GM12878 (cell line): Measurements from ENCODE around the gene ZNF581. TPM values are rescaled to one million over a fixed set of nuclear protein-coding genes. Genes with fewer than 3 reads are reported as not detected.

Experiments
- ATAC-seq: fragments of 200-7000 bp; cut with Tn5 transposase; 3 replicates; pipeline ENCODE4 v1.9.1; 2020; ENCODE audit warnings: mild to moderate bottlenecking, moderate library complexity
- BruUV-seq: library from RNA; stranded (reverse); fragments of 400-500 nt; replicated peaks from 2 replicates; lab custom pipeline; 2021; lab: Mats Ljungman, UMichigan
- CTCF ChIA-PET: fragments of 300-600 bp; sonication (Branson Sonifier 250); formaldehyde crosslinking; extraction: SDS; loops from one replicate; lab custom pipeline; 2021; ENCODE audit warnings: inconsistent platforms; lab: Yijun Ruan, JAX
- POLR2A ChIA-PET: fragments of 350-600 bp; formaldehyde crosslinking; extraction: SDS; loops from one replicate; lab custom pipeline; 2021; ENCODE audit warnings: inconsistent platforms; lab: Charles Lee
- RAD21 ChIA-PET: fragments of 300-600 bp; sonication (Branson Sonifier 250); formaldehyde crosslinking; loops from one replicate; lab custom pipeline; 2023; ENCODE audit warnings: antibody characterized with exemption; ENCODE audit not compliant: unreplicated experiment; lab: Charles Lee
- SMC1A ChIA-PET: fragments of 300-600 bp; sonication (Branson Sonifier 250); formaldehyde crosslinking; loops from one replicate; lab custom pipeline; 2023; ENCODE audit not compliant: unreplicated experiment, uncharacterized antibody; lab: Charles Lee
- DNase-seq: peaks from one replicate; pipeline ENCODE4 v3.0.0-alpha.2; 2011; ENCODE audit warnings: low read depth, low spot score
- FAIRE-seq: peaks from 3 replicates; lab custom pipeline; 2011; peaks lifted over from hg19 to GRCh38; lab: Jason Lieb, UNC
- H2AFZ ChIP-seq: 2 replicates; pipeline ENCODE4 v1.6.0; 2011; ENCODE audit warnings: low read depth, low read length, control low read depth; ENCODE audit not compliant: control insufficient read depth
- H3K27ac ChIP-seq: 2 replicates; pipeline ENCODE4 v1.5.1; 2011; ENCODE audit warnings: control low read depth; ENCODE audit not compliant: control insufficient read depth, insufficient read depth
- H3K27me3 ChIP-seq, 2 experiments: replicated peaks in 1 of 2; 2 replicates each; pipeline versions ENCODE4 v1.6.0 to v1.6.1; 2011; ENCODE audit warnings: low read length in 1 of 2; ENCODE audit not compliant: control insufficient read depth in 2 of 2, insufficient read depth in 2 of 2
- H3K36me3 ChIP-seq, 2 experiments: 2 replicates each; pipeline ENCODE4 v1.5.1; 2011; ENCODE audit warnings: low read length in 1 of 2; ENCODE audit not compliant: control insufficient read depth in 2 of 2, insufficient read depth in 2 of 2
- H3K4me1 ChIP-seq: 2 replicates; pipeline ENCODE4 v1.6.1; 2011; ENCODE audit warnings: mild to moderate bottlenecking, low read length, moderate library complexity, mixed read lengths; ENCODE audit not compliant: control insufficient read depth, insufficient read depth
- H3K4me2 ChIP-seq: 2 replicates; pipeline ENCODE4 v1.6.0; 2011; ENCODE audit warnings: control low read depth; ENCODE audit not compliant: control insufficient read depth, insufficient read depth
- H3K4me3 ChIP-seq: fragments of 200-600 bp; sonication (generic); 2 replicates; pipeline ENCODE4 v1.5.1; 2016
- H3K79me2 ChIP-seq: 2 replicates; pipeline ENCODE4 v1.6.0; 2011; ENCODE audit warnings: low read length; ENCODE audit not compliant: control insufficient read depth, insufficient read depth
- H3K9ac ChIP-seq: 2 replicates; pipeline ENCODE4 v1.8.0; 2011; ENCODE audit warnings: low read length, control low read depth, mixed read lengths; ENCODE audit not compliant: control insufficient read depth, insufficient read depth
- H3K9me3 ChIP-seq: replicated peaks from 3 replicates; pipeline ENCODE4 v1.5.1; 2011; ENCODE audit warnings: mild to moderate bottlenecking, low read length; ENCODE audit not compliant: control insufficient read depth, insufficient read depth
- H4K20me1 ChIP-seq: 2 replicates; pipeline ENCODE4 v1.6.0; 2011; ENCODE audit not compliant: control insufficient read depth, insufficient read depth
- CTCF ChIP-seq, 3 experiments: IDR thresholded peaks in 2 of 3; conservative IDR thresholded peaks in 1 of 3; 2 replicates each; pipeline ENCODE4 v1.5.1; 2011; ENCODE audit warnings: low read depth in 3 of 3, low read length in 3 of 3, mild to moderate bottlenecking in 3 of 3, control low read depth in 2 of 3, moderate library complexity in 2 of 3, inconsistent platforms in 1 of 3, mixed read lengths in 1 of 3; ENCODE audit not compliant: control insufficient read depth in 2 of 3, insufficient read depth in 1 of 3; ENCODE audit errors: extremely low read depth in 1 of 3
- DPF2 ChIP-seq: fragments of 450-650 bp; IDR thresholded peaks from 2 replicates; pipeline ENCODE4 v1.6.1; 2017; ENCODE audit warnings: mild to moderate bottlenecking
- MLLT1 ChIP-seq: fragments of 450-650 bp; IDR thresholded peaks from 2 replicates; pipeline ENCODE4 v1.6.1; 2016; ENCODE audit warnings: mild to moderate bottlenecking
- MTA3 ChIP-seq: IDR thresholded peaks from 2 replicates; pipeline ENCODE4 v1.6.1; 2012; ENCODE audit warnings: low read length, inconsistent platforms, borderline replicate concordance
- MYC ChIP-seq: IDR thresholded peaks from 2 replicates; pipeline ENCODE4 v1.6.1; 2011; ENCODE audit warnings: mild to moderate bottlenecking, low read length, moderate library complexity, inconsistent platforms; ENCODE audit not compliant: insufficient read depth, insufficient replicate concordance, insufficient read length, severe bottlenecking
- RAD21 ChIP-seq: IDR thresholded peaks from 2 replicates; pipeline ENCODE4 v1.6.1; 2011; ENCODE audit warnings: mild to moderate bottlenecking, low read depth, low read length, moderate library complexity; ENCODE audit not compliant: insufficient read depth
- RUNX3 ChIP-seq: IDR thresholded peaks from 2 replicates; pipeline ENCODE4 v1.6.1; 2012; ENCODE audit warnings: low read length, inconsistent platforms
- TCF3 ChIP-seq: IDR thresholded peaks from 2 replicates; pipeline ENCODE4 v1.6.1; 2012; ENCODE audit warnings: low read depth, mild to moderate bottlenecking, low read length, borderline replicate concordance; ENCODE audit not compliant: insufficient read depth
- ZSCAN29 ChIP-seq: fragments of 450-650 bp; IDR thresholded peaks from 2 replicates; pipeline ENCODE4 v1.6.1; 2017; ENCODE audit warnings: mild to moderate bottlenecking, moderate library complexity
- WGBS: methylation state at CpG from one replicate; pipeline ENCODE4 v1.1.6; 2016; ENCODE audit warnings: low lambda C conversion rate; ENCODE audit not compliant: insufficient replicate concordance, insufficient coverage; ENCODE audit errors: missing lambda C conversion rate; 5-methylcytosine and 5-hydroxymethylcytosine counted together
- in situ Hi-C: fragments of 300-500 bp; cut with MboI; formaldehyde crosslinking; loops from 9 replicates; pipeline ENCODE4 v1.14.3; 2018; ENCODE audit warnings: mixed read lengths
- intact Hi-C: fragments of 100-400 bp; cut with micrococcal nuclease; formaldehyde crosslinking; loops from one replicate; pipeline ENCODE4 v1.14.2; 2022; ENCODE audit not compliant: unreplicated experiment
- polyA plus RNA-seq, 11 experiments: library from polyadenylated mRNA; depleted of rRNA in 4 of 11; unstranded in 6 of 11; stranded (reverse) in 5 of 11; fragments of >200 nt; fragmentation: Nextera tagmentation in 4 of 11; fragmentation: Illumina TruSeq in 1 of 11; extraction: Ambion mirVana in 4 of 11; extraction: Trizol in 1 of 11; gene quantifications; 1 replicate in 1 of 11; 2 replicates in 10 of 11; pipeline versions ENCODE4 v1.2.1 to v1.2.3, GENCODE V29; 2011 to 2016; ENCODE audit warnings: inconsistent platforms in 2 of 11, missing spikeins in 2 of 11, low read depth in 1 of 11
- total RNA-seq, 4 experiments: library from RNA; depleted of rRNA in 3 of 4; stranded (reverse); fragments of >200 nt in 3 of 4; fragmentation: Illumina TruSeq in 1 of 4; extraction: Trizol in 1 of 4; gene quantifications; 2 replicates each; pipeline versions ENCODE4 v1.2.1 to v1.2.3, GENCODE V29; 2013 to 2021
- TF ChIP-seq, protein P1 (sequence below): IDR thresholded peaks from 2 replicates; pipeline ENCODE4 v1.6.1; 2011; ENCODE audit warnings: borderline replicate concordance, low read depth, mild to moderate bottlenecking, moderate library complexity, mixed read lengths, low read length; ENCODE audit not compliant: insufficient read depth; ENCODE audit errors: extremely low read length
- TF ChIP-seq, protein P2 (sequence below): fragments of 450-650 bp; IDR thresholded peaks from 2 replicates; pipeline ENCODE4 v1.6.1; 2018; ENCODE audit warnings: mild to moderate bottlenecking, low read depth, moderate library complexity; ENCODE audit not compliant: partially characterized antibody
- TF ChIP-seq, protein P3 (sequence below): fragments of 450-650 bp; conservative IDR thresholded peaks from 2 replicates; pipeline ENCODE4 v1.6.1; 2017; ENCODE audit warnings: mild to moderate bottlenecking, moderate library complexity

ZNF581 gene
- total and polyA plus RNA-seq, 10 of the 15 experiments (the other 5 are each of a cell fraction or from before 2014, with no cell fraction given): 4.7 to 45.4 (median 22.2) TPM

GRCh38 chr19:55640043-55640576 is 3.3 kb upstream of the ZNF581 start:
- BruUV-seq: no TSS peak
- intact Hi-C loops: loop anchor here (5.0 kb wide), 2 partner anchors 37 to 38 kb away; partner anchors contain the start of genes EPN1 and ZNF524
- no peak for ATAC-seq
- FAIRE-seq: no peak
- Histone ChIP-seq H3K27me3 (no peaks in the 10 kb centered on the region), H2AFZ (peak overlapping the region; percentile 37; the same call in 1 of the 2 replicates), H3K79me2 (peaks cover 71% of the 10 kb centered on the region), H3K4me3 (peak overlapping the region; percentile 95), H3K9me3 (no peaks in the 10 kb centered on the region), H3K27ac (peak overlapping the region; percentile 64), H3K4me1 (peaks cover 41% of the 10 kb centered on the region), H3K9ac (peak overlapping the region; percentile 86), H3K4me2 (peak overlapping the region; percentile 83), H4K20me1 (no peaks in the 10 kb centered on the region), H3K36me3 (no peaks in the 10 kb centered on the region)
- WGBS: 42% methylated on average over 31 of the region's 38 CpGs
- DNase-seq: no peak
- in situ Hi-C loops: no loop called here
- ChIA-PET RAD21 (no interaction called here), POLR2A (interaction anchor here (1.5 to 2.1 kb wide), 2 partner anchors 10 to 34 kb away, joined by 3 to 5 read pairs; no protein-coding TSS in a partner anchor), SMC1A (no interaction called here), CTCF (interaction anchor here (0.7 to 1.9 kb wide), 3 partner anchors 14 to 172 kb away, joined by 3 to 8 read pairs (median 6); partner anchors contain the start of gene U2AF2)
- TF ChIP-seq TCF3 (peak; percentile 77; the same call in 1 of the 2 replicates), MLLT1 (0 out of 2 replicates have a peak, but pooled peaks have one; percentile 43), ZSCAN29 (no peak), RAD21 (0 out of 2 replicates have a peak, but pooled peaks have one; percentile 8), MYC (peak; percentile 26), RUNX3 (no peak), CTCF (IDR thresholded peaks at IDR 0.05 in 2 of 3, conservative IDR thresholded peaks at IDR 0.05 in 1 of 3; ENCODE audit: control insufficient read depth in 2 of 3, extremely low read depth in 1 of 3, insufficient read depth in 1 of 3, low read depth in 3 of 3, low read length in 3 of 3) (peak in 2 of 3 experiments; percentile 8 to 40; a peak in 4 of 6 replicates), DPF2 (no peak), MTA3 (no peak)
- TF ChIP-seq, protein P1, sequence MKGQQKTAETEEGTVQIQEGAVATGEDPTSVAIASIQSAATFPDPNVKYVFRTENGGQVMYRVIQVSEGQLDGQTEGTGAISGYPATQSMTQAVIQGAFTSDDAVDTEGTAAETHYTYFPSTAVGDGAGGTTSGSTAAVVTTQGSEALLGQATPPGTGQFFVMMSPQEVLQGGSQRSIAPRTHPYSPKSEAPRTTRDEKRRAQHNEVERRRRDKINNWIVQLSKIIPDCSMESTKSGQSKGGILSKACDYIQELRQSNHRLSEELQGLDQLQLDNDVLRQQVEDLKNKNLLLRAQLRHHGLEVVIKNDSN: peak; percentile 78
- TF ChIP-seq, protein P2, sequence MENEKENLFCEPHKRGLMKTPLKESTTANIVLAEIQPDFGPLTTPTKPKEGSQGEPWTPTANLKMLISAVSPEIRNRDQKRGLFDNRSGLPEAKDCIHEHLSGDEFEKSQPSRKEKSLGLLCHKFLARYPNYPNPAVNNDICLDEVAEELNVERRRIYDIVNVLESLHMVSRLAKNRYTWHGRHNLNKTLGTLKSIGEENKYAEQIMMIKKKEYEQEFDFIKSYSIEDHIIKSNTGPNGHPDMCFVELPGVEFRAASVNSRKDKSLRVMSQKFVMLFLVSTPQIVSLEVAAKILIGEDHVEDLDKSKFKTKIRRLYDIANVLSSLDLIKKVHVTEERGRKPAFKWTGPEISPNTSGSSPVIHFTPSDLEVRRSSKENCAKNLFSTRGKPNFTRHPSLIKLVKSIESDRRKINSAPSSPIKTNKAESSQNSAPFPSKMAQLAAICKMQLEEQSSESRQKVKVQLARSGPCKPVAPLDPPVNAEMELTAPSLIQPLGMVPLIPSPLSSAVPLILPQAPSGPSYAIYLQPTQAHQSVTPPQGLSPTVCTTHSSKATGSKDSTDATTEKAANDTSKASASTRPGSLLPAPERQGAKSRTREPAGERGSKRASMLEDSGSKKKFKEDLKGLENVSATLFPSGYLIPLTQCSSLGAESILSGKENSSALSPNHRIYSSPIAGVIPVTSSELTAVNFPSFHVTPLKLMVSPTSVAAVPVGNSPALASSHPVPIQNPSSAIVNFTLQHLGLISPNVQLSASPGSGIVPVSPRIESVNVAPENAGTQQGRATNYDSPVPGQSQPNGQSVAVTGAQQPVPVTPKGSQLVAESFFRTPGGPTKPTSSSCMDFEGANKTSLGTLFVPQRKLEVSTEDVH: no peak
- TF ChIP-seq, protein P3, sequence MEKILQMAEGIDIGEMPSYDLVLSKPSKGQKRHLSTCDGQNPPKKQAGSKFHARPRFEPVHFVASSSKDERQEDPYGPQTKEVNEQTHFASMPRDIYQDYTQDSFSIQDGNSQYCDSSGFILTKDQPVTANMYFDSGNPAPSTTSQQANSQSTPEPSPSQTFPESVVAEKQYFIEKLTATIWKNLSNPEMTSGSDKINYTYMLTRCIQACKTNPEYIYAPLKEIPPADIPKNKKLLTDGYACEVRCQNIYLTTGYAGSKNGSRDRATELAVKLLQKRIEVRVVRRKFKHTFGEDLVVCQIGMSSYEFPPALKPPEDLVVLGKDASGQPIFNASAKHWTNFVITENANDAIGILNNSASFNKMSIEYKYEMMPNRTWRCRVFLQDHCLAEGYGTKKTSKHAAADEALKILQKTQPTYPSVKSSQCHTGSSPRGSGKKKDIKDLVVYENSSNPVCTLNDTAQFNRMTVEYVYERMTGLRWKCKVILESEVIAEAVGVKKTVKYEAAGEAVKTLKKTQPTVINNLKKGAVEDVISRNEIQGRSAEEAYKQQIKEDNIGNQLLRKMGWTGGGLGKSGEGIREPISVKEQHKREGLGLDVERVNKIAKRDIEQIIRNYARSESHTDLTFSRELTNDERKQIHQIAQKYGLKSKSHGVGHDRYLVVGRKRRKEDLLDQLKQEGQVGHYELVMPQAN: no peak
